Activated CD4-positive, alpha-beta T cell treated with anti-CD3 and anti-CD28 coated beads for 24 hours (primary cell): ENCODE results near the gene ANTXR1.

Experiments used
- DNase-seq, 2 donors: peaks; one replicate each; pipeline ENCODE4 v3.0.0-alpha.2; 2020; ENCODE audit warnings: low read depth in 2 of 2

Gene ANTXR1

DNA sequence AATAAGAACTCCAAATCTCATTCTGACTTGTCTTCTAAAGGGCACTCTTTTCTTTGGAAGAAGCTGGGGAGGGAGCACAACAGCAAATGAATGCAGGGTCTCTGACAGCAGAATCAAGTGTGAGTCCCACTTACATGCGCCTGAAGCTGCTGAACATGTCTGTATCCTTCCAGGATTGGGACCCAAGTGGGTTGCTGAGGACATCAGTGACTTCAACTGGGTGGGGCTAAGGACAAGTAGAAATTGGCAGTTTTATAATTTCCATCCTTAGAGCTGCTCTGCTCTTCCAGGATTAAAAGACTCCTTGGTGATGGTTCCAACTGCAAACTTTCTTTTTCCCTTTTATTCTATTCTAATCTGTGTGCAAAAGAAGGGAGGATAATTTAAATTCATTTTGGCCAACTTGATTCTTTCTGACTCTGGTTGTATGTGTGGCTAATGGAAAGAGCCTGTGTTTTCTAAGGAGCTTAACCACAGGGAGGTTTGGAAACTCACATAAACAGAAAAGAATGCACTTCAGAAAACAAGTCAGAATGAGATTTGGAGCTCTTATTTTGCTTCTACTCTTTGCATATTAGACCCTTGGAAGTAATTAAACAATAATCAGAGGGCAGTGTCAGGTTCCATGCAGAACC, 20.6 kb downstream of the ANTXR1 start:
- no peak for DNase-seq

DNA sequence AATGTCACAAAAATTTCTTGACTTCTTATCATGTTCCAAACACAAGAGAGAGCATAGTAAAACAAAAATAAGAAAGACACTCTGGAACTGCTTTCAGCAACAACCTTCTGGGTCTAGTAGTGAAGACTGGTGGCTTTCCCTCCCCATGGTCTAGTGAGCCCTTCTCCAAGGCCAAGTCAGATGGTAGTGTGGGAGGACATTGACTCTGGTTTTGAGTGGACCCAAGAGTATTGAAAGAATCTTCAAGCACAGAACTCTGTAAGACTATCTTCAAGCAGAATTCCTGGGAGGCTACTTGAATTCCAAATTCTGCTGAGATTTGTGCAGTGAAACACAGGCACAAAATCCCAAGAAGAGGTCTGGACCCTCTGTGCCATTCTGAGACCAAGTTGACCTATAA, 21.1 kb downstream of the ANTXR1 start:
- no peak for DNase-seq

DNA sequence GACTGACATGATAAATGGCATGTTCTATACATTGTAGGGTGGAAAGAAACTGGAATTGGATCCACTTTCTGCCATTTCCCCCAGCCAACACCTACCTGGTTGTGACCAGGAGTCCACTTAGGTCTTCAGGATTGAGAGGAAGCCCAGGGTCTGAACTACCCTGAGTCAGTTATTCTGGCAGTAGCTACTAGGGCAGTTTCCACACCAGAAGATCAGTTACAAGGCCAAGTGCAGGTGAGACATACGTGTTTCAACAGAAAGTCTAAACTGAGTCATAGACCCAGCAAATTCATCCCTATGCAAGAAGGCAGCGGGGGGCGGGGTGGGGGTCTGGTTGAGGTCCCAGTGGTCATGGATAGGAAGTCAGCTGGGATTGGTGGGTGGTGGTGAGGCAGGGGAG, 21.9 kb downstream of the ANTXR1 start:
- no peak for DNase-seq

DNA sequence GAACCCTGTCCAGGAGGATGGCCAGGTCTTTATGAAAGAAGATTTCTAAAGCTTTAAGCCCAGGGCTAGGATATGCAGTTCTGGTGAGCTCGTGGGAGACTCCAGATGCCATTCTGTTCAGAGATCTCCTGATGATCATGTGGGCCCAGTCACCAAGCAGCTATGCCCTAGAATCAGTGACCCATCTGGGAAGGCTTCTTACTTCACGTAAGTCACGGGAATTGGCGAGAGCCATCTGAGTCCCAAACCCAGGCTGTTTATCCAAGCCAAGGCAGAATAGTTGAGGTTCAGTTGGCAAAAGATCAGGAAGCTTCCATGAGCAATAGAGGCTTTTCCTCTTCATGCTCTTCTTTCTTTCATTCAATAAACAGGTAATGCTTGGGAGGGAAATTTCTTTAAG, 23.9 kb downstream of the ANTXR1 start:
- no peak for DNase-seq

DNA sequence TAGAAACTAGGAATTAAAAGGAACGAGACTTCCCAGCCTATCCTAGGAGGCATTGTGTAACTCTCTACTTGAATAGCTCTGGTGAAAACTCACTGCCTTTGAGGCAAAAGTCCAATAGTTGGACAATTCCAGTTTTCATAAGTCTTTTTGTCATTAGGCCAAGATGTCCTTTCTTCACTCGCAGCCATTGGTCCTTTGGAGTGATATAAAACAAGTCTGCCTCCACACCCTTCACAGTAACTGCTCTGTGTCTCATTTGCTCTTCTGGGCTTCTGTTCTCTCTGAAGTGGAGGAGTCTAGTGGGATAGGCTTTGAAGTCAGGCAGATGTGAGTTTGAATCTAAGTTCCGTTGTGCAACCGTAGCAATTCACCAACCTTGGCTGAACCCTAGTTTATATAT, 28.2 kb downstream of the ANTXR1 start:
- no peak for DNase-seq

DNA sequence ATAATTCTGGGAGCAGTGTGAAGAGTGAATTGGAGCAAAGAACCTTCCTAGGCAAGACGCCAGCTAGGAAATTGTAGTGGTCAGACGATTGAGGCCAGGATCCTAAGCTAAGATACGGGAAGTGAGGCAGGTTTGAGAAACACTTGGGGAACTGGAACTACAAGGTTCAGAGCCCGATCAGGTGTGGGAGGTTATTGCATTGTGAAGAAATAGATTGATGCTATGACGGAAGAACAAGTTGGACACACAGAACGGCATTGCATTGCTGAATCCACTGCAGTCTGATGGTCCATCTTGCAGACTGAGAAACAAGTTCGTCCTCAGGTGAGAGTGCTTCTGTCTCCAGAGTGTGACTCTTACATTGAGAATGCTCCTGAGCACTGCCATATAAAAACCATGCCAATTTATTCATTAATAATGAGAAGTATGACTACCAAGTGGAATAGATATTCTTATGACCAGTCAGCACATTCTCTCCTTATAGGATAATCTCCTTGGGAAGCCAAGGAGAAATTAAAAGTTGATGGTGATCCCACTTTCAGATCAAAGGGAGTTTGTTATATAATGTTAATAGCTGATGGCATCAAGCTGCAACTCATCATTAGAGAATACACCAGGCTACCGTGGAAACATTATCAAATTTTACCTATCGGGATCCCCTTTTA, 30.9 kb downstream of the ANTXR1 start:
- DNase-seq: no peak

DNA sequence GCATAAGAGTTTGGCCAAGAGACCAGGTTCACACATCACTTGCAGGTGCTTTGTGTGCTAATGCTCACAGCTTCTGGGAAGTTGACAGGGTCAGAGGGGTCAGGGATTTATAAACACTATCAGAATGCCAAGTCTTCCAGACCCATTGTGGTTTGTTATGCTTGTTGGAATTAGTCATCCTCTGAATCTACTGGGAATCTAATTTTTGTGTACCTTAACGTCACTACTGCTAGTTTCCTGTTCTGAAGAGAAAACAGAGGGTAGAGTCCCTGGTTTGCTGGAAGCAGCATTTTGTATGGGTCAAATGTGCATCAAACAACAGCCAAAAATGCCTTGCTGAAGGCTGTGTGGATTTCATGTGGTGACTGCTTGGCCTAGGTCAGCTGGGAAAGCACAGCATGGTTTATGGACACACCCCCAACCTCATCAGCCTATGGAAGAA, 33.3 kb downstream of the ANTXR1 start:
- no peak for DNase-seq

DNA sequence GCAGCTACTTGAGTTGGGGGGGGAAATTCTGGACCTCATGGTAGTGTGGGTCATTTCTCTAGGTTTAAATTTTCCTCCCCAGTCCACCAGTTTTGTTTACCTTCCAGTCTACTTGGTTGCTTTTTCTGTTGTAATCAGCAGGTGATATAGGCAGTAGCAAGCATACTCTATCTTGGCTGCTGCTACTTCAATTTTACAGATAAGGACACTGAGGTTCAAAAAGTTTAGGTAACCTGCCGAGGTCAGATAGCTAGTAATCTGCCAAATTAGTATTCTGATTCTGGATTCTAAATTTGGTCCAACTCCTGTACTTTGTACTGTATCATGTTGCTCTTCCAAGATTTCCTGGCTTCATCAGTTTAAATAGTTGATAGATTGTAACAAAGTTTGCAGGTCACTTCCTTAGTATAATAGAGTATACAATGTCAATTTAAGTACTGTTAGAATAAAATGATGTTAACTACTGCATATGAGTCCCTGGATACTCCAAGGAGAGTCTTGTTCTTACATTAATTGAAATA, 34.7 kb downstream of the ANTXR1 start:
- DNase-seq: no peak

DNA sequence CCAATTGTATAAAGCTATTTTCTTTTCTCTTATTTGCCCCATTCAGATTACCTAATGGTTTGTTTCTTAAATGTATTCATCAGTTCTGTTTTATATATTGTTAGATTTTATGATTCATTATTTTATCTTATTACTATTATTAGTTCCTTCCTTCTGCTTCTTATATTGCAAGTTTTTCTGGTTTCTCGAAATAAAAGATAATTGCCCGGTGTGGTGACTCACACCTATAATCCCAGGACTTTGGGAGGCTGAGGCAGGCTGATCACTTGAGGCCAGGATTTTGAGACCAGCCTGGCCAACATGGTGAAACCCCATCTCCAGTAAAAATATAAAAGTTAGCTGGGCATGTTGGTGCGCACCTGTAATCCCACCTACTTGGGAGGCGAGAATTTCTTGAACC, 37.8 kb downstream of the ANTXR1 start:
- DNase-seq: no peak

DNA sequence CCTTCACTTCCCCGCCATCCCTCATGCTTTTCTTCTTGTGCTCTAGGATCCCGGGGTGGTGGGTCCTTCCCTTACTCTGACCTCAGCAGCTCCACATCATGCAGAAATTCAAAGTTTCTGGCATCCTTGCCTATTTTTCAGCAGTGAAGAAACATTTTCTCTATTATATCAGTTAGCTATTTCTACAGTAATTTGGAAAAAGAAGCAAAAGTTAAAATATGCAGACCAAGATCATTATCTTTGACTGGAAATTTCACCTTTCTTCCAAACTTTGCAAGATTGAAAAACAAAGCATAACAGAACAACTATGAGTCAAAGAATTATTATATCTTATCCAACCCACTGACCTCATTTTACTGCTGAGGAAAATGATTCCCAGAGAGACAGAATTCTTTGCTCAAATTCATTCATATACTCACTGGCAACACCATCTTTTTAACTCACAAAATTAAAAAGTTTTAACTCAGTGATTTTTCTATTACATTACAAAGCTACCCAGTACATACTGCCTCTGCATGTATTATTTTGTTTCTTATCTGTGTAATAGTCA, 40.5 kb downstream of the ANTXR1 start:
- DNase-seq: no peak

DNA sequence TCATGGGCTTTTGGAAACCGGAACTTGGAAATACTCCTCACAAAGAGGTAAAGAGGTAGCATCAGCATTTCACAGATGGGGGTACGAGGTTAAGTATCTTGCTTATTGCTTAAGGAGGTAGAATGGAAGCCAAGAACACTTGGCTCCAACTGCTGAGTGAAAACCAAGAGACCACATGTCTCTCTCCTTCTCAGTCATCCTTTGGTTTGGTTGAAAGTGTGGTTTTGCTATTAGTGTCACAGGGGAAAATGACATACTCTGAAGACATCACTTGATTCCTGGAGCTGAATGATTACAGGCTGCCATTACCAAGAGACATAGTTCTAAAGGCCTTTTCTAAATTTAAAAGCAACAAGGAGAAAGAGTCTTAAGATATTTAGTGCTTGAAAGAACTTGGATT, 41.5 kb downstream of the ANTXR1 start:
- DNase-seq: no peak

DNA sequence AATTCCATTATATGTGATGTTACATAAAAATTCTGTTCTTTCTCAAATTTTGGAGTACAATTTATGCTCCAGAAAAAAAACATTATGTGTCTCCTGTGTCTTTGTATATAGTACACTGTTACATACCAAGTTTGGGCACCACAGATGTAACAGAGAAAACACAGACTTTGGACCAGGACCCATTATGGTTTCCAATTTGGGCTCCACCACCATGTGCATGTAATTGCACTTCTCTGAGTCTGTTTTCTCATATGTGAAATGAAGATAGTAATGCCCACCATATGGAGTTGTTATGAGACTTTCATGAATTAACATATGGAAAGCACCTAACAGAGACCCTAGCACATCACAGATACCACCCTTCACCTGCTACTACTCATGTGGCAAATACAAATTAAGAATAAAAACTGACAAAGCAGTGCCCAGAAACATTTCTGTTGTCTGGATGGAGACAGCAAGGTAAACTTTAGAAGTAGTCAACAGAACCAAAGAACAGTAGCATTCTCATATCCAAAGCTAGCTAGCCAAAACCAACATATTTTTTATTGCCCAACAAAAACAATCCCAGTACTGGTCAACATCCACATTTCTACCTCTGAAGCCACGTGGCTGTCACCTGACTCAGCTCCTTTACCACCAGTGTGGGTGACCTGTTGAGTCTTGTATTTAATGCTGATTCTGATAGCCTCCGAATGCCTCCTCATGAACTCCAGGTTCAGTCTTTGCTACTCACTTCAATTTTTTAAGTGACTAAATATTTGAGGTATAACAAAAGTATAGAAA, 42.9 kb downstream of the ANTXR1 start:
- DNase-seq: no peak

DNA sequence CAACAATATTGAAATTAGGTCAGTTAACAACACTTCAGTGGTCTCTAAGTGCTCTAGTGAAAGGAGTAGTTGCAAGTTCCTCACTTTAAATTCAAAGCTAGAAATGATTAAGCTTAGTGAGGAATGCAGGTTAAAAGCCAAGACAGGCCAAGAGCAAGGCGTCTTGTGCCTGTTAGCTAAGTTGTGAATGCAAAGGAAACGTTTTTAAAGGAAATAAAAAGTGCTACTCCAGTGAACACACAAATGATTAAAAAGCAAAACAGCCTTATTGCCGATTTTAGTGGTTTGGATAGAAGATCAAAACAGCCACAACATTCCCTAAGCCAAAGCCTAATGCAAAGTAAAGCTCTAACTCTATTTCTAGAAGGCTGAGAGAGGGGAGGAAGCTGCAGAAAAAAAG, 44.7 kb downstream of the ANTXR1 start:
- DNase-seq: no peak

DNA sequence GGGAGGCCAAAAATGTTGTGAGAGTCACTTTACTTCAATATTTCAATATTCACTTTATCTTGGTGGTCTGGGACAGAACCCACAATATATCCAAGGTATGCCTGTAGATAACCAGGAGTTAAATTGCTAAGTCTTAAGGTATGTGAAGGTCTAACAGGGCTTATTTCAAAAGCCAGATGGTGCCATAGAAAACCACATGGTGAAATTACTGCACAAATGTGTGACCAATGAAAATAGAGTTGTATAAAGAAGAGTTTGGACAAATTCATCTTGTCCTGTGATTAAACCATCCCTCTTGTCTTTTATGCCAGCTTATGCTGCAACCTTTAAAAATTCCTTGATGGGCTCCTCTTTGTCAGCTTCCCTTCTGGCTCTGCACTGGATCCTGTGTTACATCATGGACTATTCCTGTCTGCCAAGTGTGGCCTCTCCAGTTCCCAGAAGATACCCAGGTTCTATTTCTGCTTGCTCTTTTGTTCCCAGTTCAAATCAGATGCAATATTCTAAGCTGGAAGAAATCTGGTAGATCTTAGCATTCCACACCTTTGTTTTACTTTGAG, 46.8 kb downstream of the ANTXR1 start:
- no peak for DNase-seq

DNA sequence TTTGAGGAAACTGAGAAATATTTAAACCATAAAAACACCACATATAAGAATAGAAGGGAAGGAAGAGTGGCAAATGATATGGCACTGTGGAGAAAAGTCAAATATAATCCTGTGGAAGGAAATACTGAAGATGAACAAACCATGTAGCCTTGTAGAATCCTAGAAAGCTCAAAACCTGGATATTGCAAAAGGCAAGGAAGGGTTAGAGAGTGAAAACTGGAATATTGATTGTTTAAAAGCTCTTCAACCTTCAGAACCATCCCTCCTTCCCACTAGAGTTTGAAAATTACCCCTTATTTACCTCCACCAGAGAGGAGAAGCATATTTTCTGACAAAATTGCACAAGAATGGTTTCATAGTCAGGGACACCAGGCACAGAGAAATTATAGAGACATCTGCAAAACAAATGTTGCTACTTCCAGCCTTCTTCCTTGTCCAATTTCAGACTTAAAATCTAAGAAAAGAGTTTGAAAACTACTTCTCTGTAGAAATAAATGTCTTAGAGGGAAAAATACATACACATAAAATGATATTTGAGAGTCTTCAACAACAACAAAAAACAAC, 48.0 kb downstream of the ANTXR1 start:
- no peak for DNase-seq

DNA sequence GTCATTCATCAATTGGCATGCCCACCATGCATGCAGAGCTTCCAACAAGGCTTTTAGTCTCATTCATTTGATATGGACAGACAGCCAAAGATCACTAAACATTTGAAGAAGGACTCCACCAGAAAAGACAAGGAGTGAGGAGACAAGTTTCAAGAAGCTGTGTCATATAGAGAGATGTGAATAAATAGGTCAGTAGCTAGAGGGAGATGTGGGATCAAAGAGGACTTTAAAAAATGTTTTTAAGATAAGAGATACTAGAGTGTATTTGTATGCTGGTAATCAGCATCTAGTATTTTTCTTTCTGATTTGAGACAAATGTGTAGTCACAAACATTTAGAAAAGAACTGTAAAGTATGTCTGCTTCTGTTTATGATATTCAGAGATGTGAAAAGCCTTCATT, 48.5 kb downstream of the ANTXR1 start:
- no peak for DNase-seq

DNA sequence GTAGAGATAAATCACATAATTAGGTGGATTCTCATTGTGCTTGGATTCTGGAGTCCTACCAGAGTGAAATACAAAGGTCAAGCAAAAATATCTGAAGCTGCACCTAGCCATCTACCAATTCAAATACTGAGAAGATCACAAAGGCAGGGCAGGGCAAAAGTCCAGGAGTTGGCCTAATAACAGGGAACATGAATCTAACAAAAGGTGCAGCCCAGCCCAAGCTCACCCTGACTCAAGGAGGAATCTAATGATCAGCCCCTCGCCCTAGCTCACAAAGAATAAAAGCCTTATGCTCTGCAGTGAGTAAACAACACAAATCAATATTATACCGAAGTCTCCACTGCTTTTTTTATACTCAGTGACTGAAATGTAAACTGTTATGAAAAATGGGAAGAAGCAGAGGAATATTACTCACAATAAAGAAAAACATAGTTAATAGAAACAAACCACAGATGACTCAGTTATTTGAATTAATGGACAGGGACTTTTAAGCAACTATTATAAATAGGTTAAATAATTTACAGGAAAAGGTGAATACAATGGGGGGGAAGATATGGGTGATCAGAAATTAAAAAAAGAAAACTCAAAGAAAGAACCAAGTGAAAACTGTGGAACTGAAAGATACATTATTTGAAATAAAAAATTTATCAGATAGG, 49.5 kb downstream of the ANTXR1 start:
- DNase-seq: no peak

DNA sequence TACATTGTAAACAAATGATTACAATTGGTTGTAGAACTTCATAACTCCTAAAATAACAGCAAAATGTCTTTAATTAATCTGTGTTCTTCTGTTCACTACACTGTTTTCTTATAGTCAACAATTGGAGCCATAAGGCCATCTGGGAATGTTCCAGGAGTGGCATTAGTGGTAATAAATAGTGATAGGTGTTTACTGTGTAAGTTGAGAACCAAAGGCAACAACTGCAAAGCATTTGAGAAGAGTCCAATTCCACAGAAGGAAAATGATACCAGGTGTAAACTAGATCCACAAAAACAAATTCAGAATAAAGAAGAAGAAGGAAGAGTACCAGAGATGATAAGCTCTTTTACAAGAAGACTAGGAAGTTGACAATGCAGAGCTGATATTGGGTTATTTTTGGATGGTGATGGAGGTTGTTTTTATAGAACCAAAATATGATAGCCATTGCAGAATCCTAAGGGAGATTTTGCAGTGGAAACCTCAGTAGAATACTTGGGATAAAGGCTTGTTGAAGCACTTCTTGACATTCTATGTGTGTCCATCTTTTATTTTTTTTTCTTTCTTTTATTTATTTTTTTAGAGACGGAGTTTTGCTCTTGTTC, 52.9 kb downstream of the ANTXR1 start:
- no peak for DNase-seq

DNA sequence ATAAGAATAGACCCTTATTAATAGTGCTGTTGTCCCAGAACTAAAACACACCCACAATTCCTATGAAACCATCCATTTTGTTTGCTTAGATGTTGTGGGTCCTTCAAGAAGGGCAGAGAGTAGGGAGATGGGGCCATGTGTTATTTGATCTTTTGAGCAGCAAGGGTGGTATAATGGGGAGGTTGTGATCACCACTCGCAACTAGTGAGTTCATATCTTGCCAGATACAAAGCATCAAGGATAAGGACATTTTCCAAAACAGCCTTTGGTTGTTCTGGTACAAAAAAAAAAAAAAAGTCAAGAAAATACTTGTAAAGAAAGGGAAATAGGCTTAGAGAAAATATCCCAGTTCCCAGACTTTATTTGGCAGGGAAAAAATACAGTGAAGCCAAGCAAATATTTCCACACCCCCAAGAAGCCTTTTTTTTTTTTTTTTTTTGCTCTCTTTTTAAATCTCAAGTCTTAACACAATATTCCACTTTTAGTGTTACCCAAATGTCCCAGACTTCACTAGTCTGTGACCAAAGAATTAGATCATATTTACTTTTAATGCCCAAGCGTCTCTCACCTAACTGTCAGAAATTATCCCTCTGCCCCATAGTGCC, 54.1 kb downstream of the ANTXR1 start:
- no peak for DNase-seq

DNA sequence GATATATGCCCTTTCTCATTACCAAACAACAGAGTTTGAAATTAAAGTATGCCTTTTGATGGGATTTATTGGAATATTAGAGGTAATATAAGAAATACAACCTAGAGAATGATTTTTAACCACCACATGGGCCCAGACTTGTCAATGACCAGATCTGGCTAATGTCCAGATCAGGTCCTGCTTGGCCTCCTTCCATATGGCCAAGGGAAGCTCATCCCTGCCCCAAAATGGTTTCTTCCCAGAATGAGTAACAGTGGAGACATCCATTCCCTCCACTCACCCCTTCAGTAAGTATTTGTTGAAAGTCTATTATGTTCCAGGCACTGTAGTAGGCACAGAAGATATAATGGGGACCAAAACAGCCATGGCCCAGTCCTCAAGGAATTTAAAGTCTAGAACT, 54.9 kb downstream of the ANTXR1 start:
- no peak for DNase-seq

DNA sequence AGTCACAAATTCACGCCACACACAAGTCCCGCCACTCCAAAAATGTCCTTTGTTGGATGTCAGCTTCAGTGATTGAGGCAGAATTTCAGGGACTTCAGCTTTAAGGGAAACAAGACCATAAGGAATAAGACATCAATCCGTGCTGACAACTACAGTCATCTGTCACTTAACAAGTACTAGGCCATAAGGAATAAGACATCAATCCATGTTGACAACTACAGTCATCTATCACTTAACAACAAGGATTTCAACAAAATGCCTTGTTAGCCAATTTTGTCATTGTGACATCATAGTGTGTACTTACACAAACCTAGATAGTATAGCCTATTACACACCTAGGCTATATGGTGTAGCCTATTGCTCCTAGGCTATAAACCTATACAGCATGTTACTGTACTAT, 58.0 kb downstream of the ANTXR1 start:
- DNase-seq: no peak
